Stimulated activated naive B cell treated with anti-CD40 and anti-IgM and Interleukin-4, amounts not matched to agents 10 μg/mL and 1 μg/mL and 100 μg/mL, for 72 hours (primary cell): Measurements from ENCODE around the gene ZNF385B.

Experiments used
- ATAC-seq, 2 donors: fragments of 150-1000 bp; cut with Tn5 transposase; replicated peaks; 2 replicates each; pipeline ENCODE4 v1.10.0; 2021; ENCODE audit warnings: moderate library complexity in 1 of 2
- DNase-seq: peaks from one replicate; pipeline ENCODE4 v3.0.0; 2021
- H3K27ac Mint-ChIP-seq: one replicate; pipeline ENCODE4 v1.8.0; 2022; ENCODE audit warnings: mild to moderate bottlenecking, mixed read lengths
- H3K27me3 Mint-ChIP-seq, 2 donors: one replicate each; pipeline ENCODE4 v1.8.0; 2022; ENCODE audit warnings: mixed read lengths in 2 of 2
- H3K36me3 Mint-ChIP-seq, 2 donors: one replicate each; pipeline ENCODE4 v1.8.0; 2022; ENCODE audit warnings: mixed read lengths in 2 of 2, mild to moderate bottlenecking in 1 of 2
- H3K4me1 Mint-ChIP-seq, 2 donors: one replicate each; pipeline ENCODE4 v1.8.0; 2022; ENCODE audit warnings: mixed read lengths in 2 of 2, mild to moderate bottlenecking in 1 of 2
- H3K4me3 Mint-ChIP-seq, 2 donors: one replicate each; pipeline ENCODE4 v1.8.0; 2022; ENCODE audit warnings: mild to moderate bottlenecking in 2 of 2, mixed read lengths in 2 of 2, moderate library complexity in 1 of 2
- H3K9me3 Mint-ChIP-seq, 2 donors: one replicate each; pipeline ENCODE4 v1.8.0; 2022; ENCODE audit warnings: mixed read lengths in 2 of 2, mild to moderate bottlenecking in 1 of 2

The ZNF385B gene

GRCh38 chr2:179455824-179456223, 405.6 kb downstream of the ZNF385B start:
- peaks cover 4 to 6% of the 10 kb centered on the region in 2 donors for H3K9me3 Mint-ChIP-seq
- DNase-seq (no peak), ATAC-seq (no peak)
- H3K27ac Mint-ChIP-seq: no peak overlapping the region
- no peaks in the 10 kb centered on the region for H3K36me3 Mint-ChIP-seq
- peaks cover 0 to 6% of the 10 kb centered on the region in 2 donors for H3K4me1 Mint-ChIP-seq
- no peak overlapping the region for H3K4me3 Mint-ChIP-seq
- H3K27me3 Mint-ChIP-seq: peaks cover 0 to 7% of the 10 kb centered on the region in 2 donors

GRCh38 chr2:179455172-179455524, 406.3 kb downstream of the ZNF385B start:
- no peak overlapping the region for H3K4me3 Mint-ChIP-seq
- peaks cover 0 to 7% of the 10 kb centered on the region in 2 donors for H3K27me3 Mint-ChIP-seq
- H3K9me3 Mint-ChIP-seq: peaks cover 6% of the 10 kb centered on the region in 2 donors
- no peak for DNase-seq
- no peaks in the 10 kb centered on the region for H3K36me3 Mint-ChIP-seq
- no peak overlapping the region for H3K27ac Mint-ChIP-seq
- H3K4me1 Mint-ChIP-seq: no peaks in the 10 kb centered on the region
- ATAC-seq: no peak

- peaks cover 0 to 7% of the 10 kb centered on the region in 2 donors for H3K27me3 Mint-ChIP-seq
- H3K36me3 Mint-ChIP-seq: no peaks in the 10 kb centered on the region
- no peak overlapping the region for H3K4me3 Mint-ChIP-seq
- H3K4me1 Mint-ChIP-seq: no peaks in the 10 kb centered on the region
- H3K9me3 Mint-ChIP-seq: peaks cover 6% of the 10 kb centered on the region in 2 donors
- ATAC-seq (no peak), DNase-seq (no peak)
- H3K27ac Mint-ChIP-seq: no peak overlapping the region
Observed at GRCh38 chr2:179454443-179455171, 406.8 kb downstream of the ZNF385B start.

- H3K36me3 Mint-ChIP-seq: no peaks in the 10 kb centered on the region
- ATAC-seq: peak in 1 of 2 donors; percentile 38
Observed at GRCh38 chr2:179449010-179449409, 412.4 kb downstream of the ZNF385B start.

GRCh38 chr2:179447839-179448447, 413.5 kb downstream of the ZNF385B start:
- ATAC-seq: no peak
- Mint-ChIP-seq H3K9me3 (peaks cover 0 to 1% of the 10 kb centered on the region in 2 donors), H3K27me3 (peaks cover 4 to 5% of the 10 kb centered on the region in 2 donors), H3K36me3 (no peaks in the 10 kb centered on the region), H3K4me1 (no peaks in the 10 kb centered on the region), H3K4me3 (no peak overlapping the region), H3K27ac (no peak overlapping the region)
- no peak for DNase-seq

More at GRCh38 chr2:179449010-179449409, 412.4 kb downstream of the ZNF385B start:
- no peak for DNase-seq
- Mint-ChIP-seq H3K4me1 (no peaks in the 10 kb centered on the region), H3K4me3 (no peak overlapping the region), H3K27me3 (no peaks in the 10 kb centered on the region), H3K27ac (no peak overlapping the region), H3K9me3 (peaks cover 0 to 1% of the 10 kb centered on the region in 2 donors)

- peaks cover 8 to 10% of the 10 kb centered on the region in 2 donors for H3K27me3 Mint-ChIP-seq
- H3K27ac Mint-ChIP-seq: no peak overlapping the region
- no peak overlapping the region for H3K4me3 Mint-ChIP-seq
- no peaks in the 10 kb centered on the region for H3K4me1 Mint-ChIP-seq
- no peak for ATAC-seq
- no peaks in the 10 kb centered on the region for H3K36me3 Mint-ChIP-seq
- no peak for DNase-seq
- H3K9me3 Mint-ChIP-seq: peaks cover 0 to 1% of the 10 kb centered on the region in 2 donors
Observed at GRCh38 chr2:179447421-179447820, 414.0 kb downstream of the ZNF385B start.

GRCh38 chr2:179446476-179447141, 414.8 kb downstream of the ZNF385B start:
- ATAC-seq (no peak), DNase-seq (no peak)
- Mint-ChIP-seq H3K9me3 (peaks cover 0 to 1% of the 10 kb centered on the region in 2 donors), H3K27ac (no peak overlapping the region), H3K36me3 (no peaks in the 10 kb centered on the region), H3K4me3 (no peak overlapping the region), H3K27me3 (peaks cover 9 to 10% of the 10 kb centered on the region in 2 donors), H3K4me1 (no peaks in the 10 kb centered on the region)

- H3K36me3 Mint-ChIP-seq: no peaks in the 10 kb centered on the region
- H3K9me3 Mint-ChIP-seq: no peaks in the 10 kb centered on the region
- no peak for ATAC-seq
- no peak overlapping the region for H3K27ac Mint-ChIP-seq
- peaks cover 16 to 22% of the 10 kb centered on the region in 2 donors for H3K27me3 Mint-ChIP-seq
- H3K4me1 Mint-ChIP-seq: no peaks in the 10 kb centered on the region
- DNase-seq: no peak
- H3K4me3 Mint-ChIP-seq: no peak overlapping the region
Observed at GRCh38 chr2:179444056-179444455, 417.4 kb downstream of the ZNF385B start.

- Mint-ChIP-seq H3K27ac (no peak overlapping the region), H3K4me3 (no peak overlapping the region), H3K4me1 (no peaks in the 10 kb centered on the region), H3K36me3 (no peaks in the 10 kb centered on the region), H3K27me3 (peaks cover 21 to 27% of the 10 kb centered on the region in 2 donors), H3K9me3 (no peaks in the 10 kb centered on the region)
- no peak for ATAC-seq
- DNase-seq: no peak
Observed at GRCh38 chr2:179443180-179443579, 418.2 kb downstream of the ZNF385B start.

GRCh38 chr2:179442206-179442605, 419.2 kb downstream of the ZNF385B start:
- Mint-ChIP-seq H3K9me3 (no peaks in the 10 kb centered on the region), H3K27me3 (peaks cover 21 to 27% of the 10 kb centered on the region in 2 donors), H3K36me3 (no peaks in the 10 kb centered on the region), H3K4me1 (no peaks in the 10 kb centered on the region), H3K4me3 (no peak overlapping the region), H3K27ac (no peak overlapping the region)
- no peak for ATAC-seq
- no peak for DNase-seq

GRCh38 chr2:179441551-179441950, 419.9 kb downstream of the ZNF385B start:
- Mint-ChIP-seq H3K4me3 (no peak overlapping the region), H3K9me3 (no peaks in the 10 kb centered on the region), H3K27me3 (peaks cover 21 to 27% of the 10 kb centered on the region in 2 donors), H3K36me3 (no peaks in the 10 kb centered on the region), H3K27ac (no peak overlapping the region), H3K4me1 (no peaks in the 10 kb centered on the region)
- DNase-seq (no peak), ATAC-seq (no peak)

- DNase-seq: no peak
- Mint-ChIP-seq H3K36me3 (no peaks in the 10 kb centered on the region), H3K9me3 (no peaks in the 10 kb centered on the region), H3K27ac (no peak overlapping the region), H3K4me3 (no peak overlapping the region), H3K4me1 (no peaks in the 10 kb centered on the region), H3K27me3 (peaks cover 21 to 27% of the 10 kb centered on the region in 2 donors)
- ATAC-seq: peak; percentile 56 to 58
Observed at GRCh38 chr2:179440642-179441251, 420.7 kb downstream of the ZNF385B start.

- Mint-ChIP-seq H3K27ac (no peak overlapping the region), H3K4me1 (no peaks in the 10 kb centered on the region), H3K27me3 (peaks cover 21 to 27% of the 10 kb centered on the region in 2 donors), H3K36me3 (no peaks in the 10 kb centered on the region), H3K4me3 (no peak overlapping the region), H3K9me3 (no peaks in the 10 kb centered on the region)
- no peak for ATAC-seq
- DNase-seq: no peak
Observed at GRCh38 chr2:179438654-179439053, 422.8 kb downstream of the ZNF385B start.

- Mint-ChIP-seq H3K9me3 (no peaks in the 10 kb centered on the region), H3K27me3 (peaks cover 13 to 17% of the 10 kb centered on the region in 2 donors), H3K27ac (no peak overlapping the region), H3K4me3 (no peak overlapping the region), H3K4me1 (no peaks in the 10 kb centered on the region), H3K36me3 (no peaks in the 10 kb centered on the region)
- DNase-seq: no peak
- no peak for ATAC-seq
Observed at GRCh38 chr2:179437430-179437829, 424.0 kb downstream of the ZNF385B start.
